ENCODE data around the gene PAX2. TPM values are rescaled to one million over a fixed set of nuclear protein-coding genes. Genes with fewer than 3 reads are reported as not detected.

The PAX2 gene
- total RNA-seq, 1 donor from 2014 or later: not detected

DNA sequence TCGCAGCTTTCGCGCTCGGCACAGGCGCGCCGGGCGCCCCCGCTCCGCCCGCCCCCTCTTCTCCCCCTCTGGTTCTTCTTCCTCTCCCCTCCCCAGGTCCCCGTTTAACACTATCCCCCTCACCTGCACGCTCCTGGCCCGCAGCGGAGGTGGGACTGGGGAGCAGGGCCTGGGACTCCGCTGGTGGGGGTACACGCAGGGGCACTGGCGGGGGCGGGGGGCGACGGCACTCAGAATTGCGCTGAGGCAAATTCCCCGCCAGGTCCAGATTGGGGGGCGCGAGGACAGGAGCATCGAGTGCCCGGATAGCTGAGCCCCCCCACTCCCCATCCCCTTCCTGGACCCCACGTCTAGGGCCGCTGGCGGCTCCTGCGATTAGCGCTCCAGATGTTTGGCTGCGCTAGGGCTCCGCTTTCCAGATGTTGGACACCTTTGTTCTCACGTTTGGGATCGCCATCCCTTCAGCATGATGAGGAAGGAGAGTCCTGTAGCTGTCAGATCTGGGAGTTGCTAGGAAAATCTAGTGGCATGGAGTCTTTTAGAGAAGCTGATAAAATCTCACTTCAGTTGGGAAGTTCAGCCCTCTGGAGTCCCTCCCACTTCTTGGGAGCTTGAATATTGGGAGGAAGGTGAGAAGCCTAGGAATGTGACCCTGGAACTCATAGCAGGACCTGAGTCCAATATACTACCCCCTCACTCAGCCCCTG lies 31.4 kb upstream of the PAX2 start:
- Histone ChIP-seq H3K4me1 (no peaks in the 10 kb centered on the region), H3K9me3 (no peaks in the 10 kb centered on the region), H3K27me3 (peaks cover 19% of the 10 kb centered on the region), H3K36me3 (no peaks in the 10 kb centered on the region), H3K27ac (no peak overlapping the region), H3K4me3 (no peak overlapping the region)
- no peak for DNase-seq (ENCODE audit: low spot score in 2 of 2)
- TF ChIP-seq, protein P1, sequence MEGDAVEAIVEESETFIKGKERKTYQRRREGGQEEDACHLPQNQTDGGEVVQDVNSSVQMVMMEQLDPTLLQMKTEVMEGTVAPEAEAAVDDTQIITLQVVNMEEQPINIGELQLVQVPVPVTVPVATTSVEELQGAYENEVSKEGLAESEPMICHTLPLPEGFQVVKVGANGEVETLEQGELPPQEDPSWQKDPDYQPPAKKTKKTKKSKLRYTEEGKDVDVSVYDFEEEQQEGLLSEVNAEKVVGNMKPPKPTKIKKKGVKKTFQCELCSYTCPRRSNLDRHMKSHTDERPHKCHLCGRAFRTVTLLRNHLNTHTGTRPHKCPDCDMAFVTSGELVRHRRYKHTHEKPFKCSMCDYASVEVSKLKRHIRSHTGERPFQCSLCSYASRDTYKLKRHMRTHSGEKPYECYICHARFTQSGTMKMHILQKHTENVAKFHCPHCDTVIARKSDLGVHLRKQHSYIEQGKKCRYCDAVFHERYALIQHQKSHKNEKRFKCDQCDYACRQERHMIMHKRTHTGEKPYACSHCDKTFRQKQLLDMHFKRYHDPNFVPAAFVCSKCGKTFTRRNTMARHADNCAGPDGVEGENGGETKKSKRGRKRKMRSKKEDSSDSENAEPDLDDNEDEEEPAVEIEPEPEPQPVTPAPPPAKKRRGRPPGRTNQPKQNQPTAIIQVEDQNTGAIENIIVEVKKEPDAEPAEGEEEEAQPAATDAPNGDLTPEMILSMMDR (IDR thresholded peaks at IDR 0.05): no peak
- intact Hi-C loops (cut with DNase I): no loop called here

DNA sequence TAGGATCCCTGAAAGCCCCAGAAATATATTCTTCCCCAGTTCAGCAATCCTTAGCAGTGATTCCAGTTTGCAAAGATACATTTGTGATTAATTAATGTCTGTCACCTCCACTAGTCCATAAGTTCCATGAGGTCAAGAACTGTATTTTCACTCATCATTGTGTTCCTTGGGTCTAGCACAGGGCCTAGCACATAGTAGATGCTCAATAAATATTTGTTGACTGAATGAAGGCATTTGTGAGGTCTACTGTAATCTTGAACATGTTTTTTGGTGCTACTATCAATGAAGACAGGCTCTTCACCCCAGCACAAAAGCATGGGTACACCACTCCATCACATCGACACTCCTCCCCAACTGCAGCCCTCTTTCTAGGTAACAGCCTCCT lies 30.8 kb upstream of the PAX2 start:
- DNase-seq (ENCODE audit: low spot score in 2 of 2): no peak
- Histone ChIP-seq H3K36me3 (no peaks in the 10 kb centered on the region), H3K4me3 (no peak overlapping the region), H3K9me3 (no peaks in the 10 kb centered on the region), H3K4me1 (no peaks in the 10 kb centered on the region), H3K27me3 (peaks cover 19% of the 10 kb centered on the region), H3K27ac (no peak overlapping the region)
- intact Hi-C loops (cut with DNase I): no loop called here
- TF ChIP-seq, protein P1 (IDR thresholded peaks at IDR 0.05): no peak

DNA sequence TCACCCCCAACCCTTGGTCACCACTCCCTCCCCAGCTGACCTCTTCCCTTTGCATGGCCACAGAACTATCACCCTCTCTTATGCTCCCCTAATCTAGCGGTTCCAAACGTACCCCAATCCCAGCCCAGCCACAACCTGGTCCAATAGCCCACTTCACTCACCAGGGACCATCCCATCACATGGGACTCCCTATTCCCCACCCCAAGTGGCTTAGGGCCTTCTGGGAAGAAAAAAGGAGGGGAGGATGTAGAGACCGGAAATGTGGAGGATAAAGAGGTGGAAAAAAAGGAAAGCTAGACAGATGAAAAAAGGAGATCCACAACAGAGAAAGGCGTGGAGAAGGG lies 30.3 kb upstream of the PAX2 start:
- Histone ChIP-seq H3K36me3 (no peaks in the 10 kb centered on the region), H3K9me3 (no peaks in the 10 kb centered on the region), H3K4me1 (no peaks in the 10 kb centered on the region), H3K27ac (no peak overlapping the region), H3K4me3 (no peak overlapping the region), H3K27me3 (peaks cover 19% of the 10 kb centered on the region)
- no peak for DNase-seq (ENCODE audit: low spot score in 2 of 2)
- intact Hi-C loops (cut with DNase I): no loop called here
- TF ChIP-seq, protein P1 (IDR thresholded peaks at IDR 0.05): no peak

DNA sequence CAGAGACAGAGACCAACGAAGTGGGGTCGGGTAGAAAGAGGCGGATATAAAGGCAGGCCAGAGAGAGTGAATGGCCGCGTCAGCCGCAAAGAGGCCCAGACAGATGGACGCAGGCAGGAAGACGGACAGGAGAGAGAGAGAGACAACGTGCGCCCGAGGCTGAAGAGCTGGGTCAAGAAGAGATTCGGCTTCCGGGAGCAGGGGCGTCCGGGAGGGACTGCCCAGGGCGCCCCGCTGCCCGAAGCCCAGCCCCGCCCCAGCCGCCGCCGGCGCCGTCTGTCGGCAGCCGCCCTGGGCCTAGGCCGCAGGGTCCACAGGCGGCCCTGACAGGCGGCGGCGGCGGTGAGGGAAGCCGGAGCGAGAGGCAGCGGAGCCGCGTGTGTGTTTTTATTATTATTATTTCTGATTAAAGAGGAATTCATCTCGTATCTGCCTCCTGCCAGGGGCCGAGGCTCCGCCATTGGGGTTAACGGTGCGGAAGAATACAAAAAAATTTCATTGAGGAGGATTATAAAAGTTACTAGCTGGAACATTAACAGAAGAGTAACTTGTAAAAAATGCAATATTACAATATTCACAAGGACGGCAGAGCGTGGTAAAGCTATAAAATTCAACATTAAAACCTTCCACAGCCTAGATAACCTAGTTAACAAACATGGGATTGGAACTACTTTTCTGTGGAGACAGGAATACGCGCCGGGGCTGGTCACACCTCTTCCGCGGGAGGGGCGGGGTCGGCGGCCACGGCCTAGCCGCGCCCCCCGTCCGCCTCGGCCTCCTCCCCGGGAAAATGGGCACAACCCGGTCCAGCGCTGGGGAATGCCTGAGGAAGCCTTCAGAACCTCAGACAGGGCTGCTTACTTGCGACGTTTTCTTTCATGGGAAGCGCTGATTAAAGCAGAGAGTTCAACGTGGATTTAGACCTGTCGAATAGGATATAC lies 29.7 kb upstream of the PAX2 start:
- DNase-seq (ENCODE audit: low spot score in 2 of 2): no peak

DNA sequence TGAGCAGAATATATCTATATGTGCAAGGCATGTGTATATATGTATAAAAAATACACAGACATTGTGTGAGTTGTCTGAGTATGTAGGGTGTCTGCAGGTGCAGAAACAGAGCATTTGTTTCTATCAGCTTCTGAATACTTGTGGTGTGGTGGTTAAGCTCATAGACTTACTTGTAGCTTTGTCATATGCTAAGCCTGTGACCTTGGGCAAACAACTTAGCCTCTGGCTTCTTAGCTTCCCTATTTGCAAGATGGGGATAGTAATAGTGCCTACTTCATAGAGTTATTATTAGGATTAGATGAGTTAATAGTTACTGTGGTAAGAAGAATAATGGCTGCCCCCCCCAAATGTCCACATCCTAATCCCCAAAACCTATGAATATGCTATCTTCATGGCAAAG lies 28.2 kb upstream of the PAX2 start:
- intact Hi-C loops (cut with DNase I): no loop called here
- Histone ChIP-seq H3K4me3 (no peak overlapping the region), H3K36me3 (no peaks in the 10 kb centered on the region), H3K4me1 (no peaks in the 10 kb centered on the region), H3K27me3 (peaks cover 19% of the 10 kb centered on the region), H3K9me3 (no peaks in the 10 kb centered on the region), H3K27ac (no peak overlapping the region)
- no peak for DNase-seq (ENCODE audit: low spot score in 2 of 2)
- TF ChIP-seq, protein P1 (IDR thresholded peaks at IDR 0.05): no peak

More for the DNA sequence above, 29.7 kb upstream of the PAX2 start:
- Histone ChIP-seq H3K4me1 (no peaks in the 10 kb centered on the region), H3K36me3 (no peaks in the 10 kb centered on the region), H3K27ac (no peak overlapping the region), H3K9me3 (no peaks in the 10 kb centered on the region), H3K4me3 (peak overlapping the region; percentile 33 to 47), H3K27me3 (peaks cover 19% of the 10 kb centered on the region)
- intact Hi-C loops (cut with DNase I): no loop called here
- TF ChIP-seq, protein P1 (IDR thresholded peaks at IDR 0.05): no peak
